H9 (cell line): ENCODE data around the gene SIRPD. TPM values are rescaled to one million over a fixed set of nuclear protein-coding genes. Genes with fewer than 3 reads are reported as not detected.

Experiments
- DNase-seq: peaks from one replicate; pipeline ENCODE4 v3.0.0-alpha.2; 2017
- H2AFZ ChIP-seq: one replicate; pipeline ENCODE4 v1.6.1; 2013; ENCODE audit warnings: mild to moderate bottlenecking, low read length, control low read depth, moderate library complexity
- H2AK5ac ChIP-seq: 2 replicates; pipeline ENCODE4 v1.6.1; 2013; ENCODE audit warnings: low read length, control low read depth, mixed read lengths; ENCODE audit not compliant: insufficient read length
- H2BK120ac ChIP-seq: one replicate; pipeline ENCODE4 v1.6.1; 2013; ENCODE audit warnings: low read depth, mild to moderate bottlenecking, low read length, control low read depth, inconsistent platforms; ENCODE audit not compliant: poor library complexity, severe bottlenecking
- H2BK12ac ChIP-seq: 2 replicates; pipeline ENCODE4 v1.6.1; 2013; ENCODE audit warnings: low read length, control low read depth, mixed read lengths, low read depth; ENCODE audit not compliant: insufficient read length
- H2BK15ac ChIP-seq: 2 replicates; pipeline ENCODE4 v1.6.1; 2013; ENCODE audit warnings: low read depth, low read length, control low read depth
- H2BK20ac ChIP-seq: one replicate; pipeline ENCODE4 v1.6.1; 2013; ENCODE audit warnings: low read depth, mild to moderate bottlenecking, low read length, control low read depth, inconsistent platforms; ENCODE audit not compliant: poor library complexity, severe bottlenecking
- H2BK5ac ChIP-seq: 2 replicates; pipeline ENCODE4 v1.6.1; 2013; ENCODE audit warnings: low read length, control low read depth, mixed read lengths; ENCODE audit not compliant: insufficient read length
- H3K14ac ChIP-seq: 2 replicates; pipeline ENCODE4 v1.6.1; 2013; ENCODE audit warnings: low read length, control low read depth; ENCODE audit not compliant: insufficient read depth
- H3K18ac ChIP-seq: 2 replicates; pipeline ENCODE4 v1.6.1; 2013; ENCODE audit warnings: low read depth, mild to moderate bottlenecking, mixed read lengths, low read length, control low read depth; ENCODE audit not compliant: insufficient read length
- H3K23ac ChIP-seq: 2 replicates; pipeline ENCODE4 v1.6.1; 2013; ENCODE audit warnings: low read length, control low read depth, mixed read lengths, low read depth; ENCODE audit not compliant: insufficient read length
- H3K23me2 ChIP-seq: 2 replicates; pipeline ENCODE4 v1.6.1; 2013; ENCODE audit warnings: low read depth, mild to moderate bottlenecking, mixed read lengths, low read length, control low read depth; ENCODE audit not compliant: insufficient read length, poor library complexity, severe bottlenecking
- H3K27ac ChIP-seq: 2 replicates; pipeline ENCODE4 v1.5.1; 2013; ENCODE audit warnings: low read length, control low read depth, mixed read lengths, low read depth; ENCODE audit not compliant: insufficient read length
- H3K27me3 ChIP-seq: 2 replicates; pipeline ENCODE4 v1.6.1; 2013; ENCODE audit warnings: low read length, control low read depth, inconsistent platforms; ENCODE audit not compliant: insufficient read depth
- H3K4ac ChIP-seq: 2 replicates; pipeline ENCODE4 v1.6.1; 2013; ENCODE audit warnings: low read depth, mild to moderate bottlenecking, control low read depth, inconsistent platforms, low read length, moderate library complexity
- H3K4me1 ChIP-seq: 2 replicates; pipeline ENCODE4 v1.6.1; 2013; ENCODE audit warnings: low read length, control low read depth, inconsistent platforms; ENCODE audit not compliant: insufficient read depth
- H3K4me2 ChIP-seq: 2 replicates; pipeline ENCODE4 v1.6.1; 2013; ENCODE audit warnings: low read length, control low read depth, mixed read lengths; ENCODE audit not compliant: insufficient read length, insufficient read depth
- H3K56ac ChIP-seq: 2 replicates; pipeline ENCODE4 v1.6.1; 2013; ENCODE audit warnings: low read depth, mild to moderate bottlenecking, mixed read lengths, low read length, control low read depth; ENCODE audit not compliant: insufficient read length
- H3K79me1 ChIP-seq: 2 replicates; pipeline ENCODE4 v1.6.1; 2013; ENCODE audit warnings: low read depth, mild to moderate bottlenecking, moderate library complexity, low read length, control low read depth, inconsistent platforms; ENCODE audit not compliant: insufficient read depth, poor library complexity, severe bottlenecking
- H3K79me2 ChIP-seq: 2 replicates; pipeline ENCODE4 v1.6.1; 2013; ENCODE audit warnings: low read length, control low read depth, inconsistent platforms; ENCODE audit not compliant: insufficient read depth
- H3K9ac ChIP-seq: 2 replicates; pipeline ENCODE4 v1.6.1; 2013; ENCODE audit warnings: low read length, control low read depth, mixed read lengths; ENCODE audit not compliant: insufficient read length; ENCODE audit errors: extremely low read depth
- H3K9me3 ChIP-seq: one replicate; pipeline ENCODE4 v1.6.1; 2013; ENCODE audit warnings: low read depth, low read length, inconsistent platforms; ENCODE audit not compliant: control insufficient read depth
- H3T11ph ChIP-seq: one replicate; pipeline ENCODE4 v1.6.1; 2013; ENCODE audit warnings: mild to moderate bottlenecking, low read length, control low read depth, inconsistent platforms
- H4K20me1 ChIP-seq: one replicate; pipeline ENCODE4 v1.6.1; 2013; ENCODE audit not compliant: control insufficient read depth, insufficient read length, insufficient read depth
- H4K5ac ChIP-seq: 2 replicates; pipeline ENCODE4 v1.6.1; 2013; ENCODE audit warnings: low read depth, mild to moderate bottlenecking, mixed read lengths, low read length, control low read depth; ENCODE audit not compliant: insufficient read length
- H4K8ac ChIP-seq: replicated peaks from 2 replicates; pipeline ENCODE4 v1.6.1; 2013; ENCODE audit warnings: low read length, control low read depth, mixed read lengths, low read depth; ENCODE audit not compliant: insufficient read length
- H4K91ac ChIP-seq: 2 replicates; pipeline ENCODE4 v1.6.1; 2013; ENCODE audit warnings: low read depth, mild to moderate bottlenecking, moderate library complexity, mixed read lengths, low read length, control low read depth; ENCODE audit not compliant: insufficient read length
- H3K27ac Mint-ChIP-seq, 3 experiments: 2 replicates in 2 of 3; 3 replicates in 1 of 3; pipeline ENCODE4 v1.8.0; 2020 to 2021; ENCODE audit warnings: mixed read lengths in 3 of 3, mild to moderate bottlenecking in 1 of 3, moderate library complexity in 1 of 3
- H3K27me3 Mint-ChIP-seq: 2 replicates; pipeline ENCODE4 v1.8.0; 2021; ENCODE audit warnings: low read depth, mild to moderate bottlenecking, moderate library complexity, mixed read lengths
- H3K36me3 Mint-ChIP-seq, 3 experiments: 2 replicates in 2 of 3; 3 replicates in 1 of 3; pipeline ENCODE4 v1.8.0; 2020 to 2021; ENCODE audit warnings: low read depth in 3 of 3, mixed read lengths in 3 of 3; ENCODE audit not compliant: insufficient read depth in 1 of 3
- H3K4me1 Mint-ChIP-seq, 2 experiments: 2 replicates each; pipeline ENCODE4 v1.8.0; 2020; ENCODE audit warnings: mixed read lengths in 2 of 2
- H3K4me3 Mint-ChIP-seq, 2 experiments: 2 replicates in 1 of 2; 3 replicates in 1 of 2; pipeline ENCODE4 v1.8.0; 2020 to 2021; ENCODE audit warnings: mild to moderate bottlenecking in 2 of 2, mixed read lengths in 2 of 2, moderate library complexity in 1 of 2
- H3K9me3 Mint-ChIP-seq, 2 experiments: 2 replicates in 1 of 2; 3 replicates in 1 of 2; pipeline ENCODE4 v1.8.0; 2020; ENCODE audit warnings: mild to moderate bottlenecking in 2 of 2, mixed read lengths in 2 of 2, moderate library complexity in 1 of 2
- total RNA-seq: library from RNA; stranded (reverse); gene quantifications from 2 replicates; pipeline ENCODE4 v1.2.1, GENCODE V29; 2021
- TF ChIP-seq, protein P1 (sequence below): fragments of 200-600 bp; sonication (generic); conservative IDR thresholded peaks from 3 replicates; pipeline ENCODE4 v1.8.0; 2021; ENCODE audit warnings: antibody characterized with exemption, mild to moderate bottlenecking

The SIRPD gene
- total RNA-seq, 1 experiment from 2014 or later: not detected

DNA sequence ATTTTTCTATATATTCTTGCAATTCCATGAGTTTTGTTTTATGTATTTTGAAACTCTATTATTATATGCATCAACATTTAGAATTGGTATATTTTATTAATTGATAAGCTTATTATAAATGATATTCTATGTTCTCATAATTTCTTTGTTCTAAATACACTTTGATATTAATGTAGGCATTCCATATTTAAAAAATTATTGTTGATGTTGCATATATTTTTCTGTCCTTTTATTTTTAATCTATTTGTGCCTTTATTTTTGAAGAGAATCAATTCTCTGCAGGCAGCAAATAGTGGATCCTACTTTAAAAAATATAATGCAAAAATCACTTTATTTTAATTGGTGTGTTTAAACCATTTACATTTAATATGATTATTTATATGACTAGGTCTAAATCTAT, 29.6 kb downstream of the SIRPD start:
- no peak overlapping the region for H3K23ac ChIP-seq
- H3K14ac ChIP-seq: no peak overlapping the region
- no peaks in the 10 kb centered on the region for H3K4me1 ChIP-seq
- no peak overlapping the region for H3K4me2 ChIP-seq
- H2BK15ac ChIP-seq: no peak overlapping the region
- no peak overlapping the region for H2BK20ac ChIP-seq
- no peaks in the 10 kb centered on the region for H3K79me2 ChIP-seq
- Mint-ChIP-seq H3K4me3 (no peak overlapping the region), H3K4me1 (no peaks in the 10 kb centered on the region), H3K27me3 (peaks cover 5% of the 10 kb centered on the region), H3K9me3 (peaks cover 3 to 4% of the 10 kb centered on the region in 2 experiments; a peak in 2 of 5 replicates), H3K27ac (no peak overlapping the region), H3K36me3 (no peaks in the 10 kb centered on the region)
- no peak overlapping the region for H3T11ph ChIP-seq
- no peak overlapping the region for H3K56ac ChIP-seq
- no peaks in the 10 kb centered on the region for H4K20me1 ChIP-seq
- H3K23me2 ChIP-seq: no peaks in the 10 kb centered on the region
- no peak overlapping the region for H4K8ac ChIP-seq
- H3K27me3 ChIP-seq: no peaks in the 10 kb centered on the region
- DNase-seq: no peak
- no peak overlapping the region for H3K27ac ChIP-seq
- no peak overlapping the region for H3K9ac ChIP-seq
- H2BK5ac ChIP-seq: no peak overlapping the region
- H3K9me3 ChIP-seq: no peaks in the 10 kb centered on the region
- H2AFZ ChIP-seq: no peak overlapping the region
- no peak overlapping the region for H2BK120ac ChIP-seq
- no peak overlapping the region for H2AK5ac ChIP-seq
- no peak overlapping the region for H2BK12ac ChIP-seq
- H4K91ac ChIP-seq: no peak overlapping the region
- H3K4ac ChIP-seq: no peak overlapping the region
- H4K5ac ChIP-seq: no peak overlapping the region
- no peaks in the 10 kb centered on the region for H3K79me1 ChIP-seq
- TF ChIP-seq, protein P1, sequence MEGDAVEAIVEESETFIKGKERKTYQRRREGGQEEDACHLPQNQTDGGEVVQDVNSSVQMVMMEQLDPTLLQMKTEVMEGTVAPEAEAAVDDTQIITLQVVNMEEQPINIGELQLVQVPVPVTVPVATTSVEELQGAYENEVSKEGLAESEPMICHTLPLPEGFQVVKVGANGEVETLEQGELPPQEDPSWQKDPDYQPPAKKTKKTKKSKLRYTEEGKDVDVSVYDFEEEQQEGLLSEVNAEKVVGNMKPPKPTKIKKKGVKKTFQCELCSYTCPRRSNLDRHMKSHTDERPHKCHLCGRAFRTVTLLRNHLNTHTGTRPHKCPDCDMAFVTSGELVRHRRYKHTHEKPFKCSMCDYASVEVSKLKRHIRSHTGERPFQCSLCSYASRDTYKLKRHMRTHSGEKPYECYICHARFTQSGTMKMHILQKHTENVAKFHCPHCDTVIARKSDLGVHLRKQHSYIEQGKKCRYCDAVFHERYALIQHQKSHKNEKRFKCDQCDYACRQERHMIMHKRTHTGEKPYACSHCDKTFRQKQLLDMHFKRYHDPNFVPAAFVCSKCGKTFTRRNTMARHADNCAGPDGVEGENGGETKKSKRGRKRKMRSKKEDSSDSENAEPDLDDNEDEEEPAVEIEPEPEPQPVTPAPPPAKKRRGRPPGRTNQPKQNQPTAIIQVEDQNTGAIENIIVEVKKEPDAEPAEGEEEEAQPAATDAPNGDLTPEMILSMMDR: no peak
- no peak overlapping the region for H3K18ac ChIP-seq
